ENCODE measurements around the gene ZNF655. TPM values are rescaled to one million over a fixed set of nuclear protein-coding genes. Genes with fewer than 3 reads are reported as not detected.

The ZNF655 gene
- total RNA-seq, 1 experiment from 2014 or later, result not detected

DNA sequence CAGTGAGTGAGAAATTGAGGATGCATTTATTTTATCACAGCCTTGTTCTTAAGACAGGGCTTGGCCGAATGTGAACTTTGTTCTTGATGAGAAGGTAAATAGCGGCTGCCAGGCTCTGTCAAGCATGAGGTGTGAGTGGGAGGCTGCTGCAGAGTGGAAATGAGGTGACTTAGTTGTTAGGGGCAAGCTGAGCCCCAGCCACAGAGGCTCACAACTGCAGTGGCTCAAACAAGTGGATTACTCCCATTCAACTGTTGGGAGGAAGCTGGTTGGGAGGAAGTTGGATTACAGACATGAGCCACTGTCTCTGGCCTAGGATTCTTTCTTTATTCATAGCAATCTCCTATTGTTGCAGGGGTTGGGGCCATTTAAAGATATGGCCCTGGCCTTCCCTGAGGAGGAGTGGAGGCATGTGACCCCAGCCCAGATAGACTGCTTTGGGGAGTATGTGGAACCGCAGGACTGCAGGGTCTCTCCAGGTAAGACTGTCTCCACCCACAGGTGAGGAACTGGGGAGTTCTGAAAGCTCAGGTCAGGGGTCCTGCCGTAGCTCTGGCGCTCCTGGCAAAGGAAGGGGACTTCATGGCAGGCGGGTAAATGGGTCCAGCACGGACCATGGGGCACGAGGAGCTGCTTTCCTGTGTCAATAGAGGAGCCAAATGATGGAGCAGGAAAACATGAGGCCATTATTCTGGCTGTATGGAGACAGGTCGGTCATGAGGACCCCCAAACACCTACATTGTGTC is 65.4 kb downstream of the ZNF655 start:
- H3K9me3 Mint-ChIP-seq (ENCODE audit: low read depth, unreplicated experiment), result no peaks in the 10 kb centered on the region
- no peak overlapping the region for H3K4me3 Mint-ChIP-seq (ENCODE audit: low read depth, unreplicated experiment)
- peaks cover 21% of the 10 kb centered on the region for H3K36me3 Mint-ChIP-seq (ENCODE audit: insufficient read depth, unreplicated experiment)
- TF ChIP-seq, protein P1, sequence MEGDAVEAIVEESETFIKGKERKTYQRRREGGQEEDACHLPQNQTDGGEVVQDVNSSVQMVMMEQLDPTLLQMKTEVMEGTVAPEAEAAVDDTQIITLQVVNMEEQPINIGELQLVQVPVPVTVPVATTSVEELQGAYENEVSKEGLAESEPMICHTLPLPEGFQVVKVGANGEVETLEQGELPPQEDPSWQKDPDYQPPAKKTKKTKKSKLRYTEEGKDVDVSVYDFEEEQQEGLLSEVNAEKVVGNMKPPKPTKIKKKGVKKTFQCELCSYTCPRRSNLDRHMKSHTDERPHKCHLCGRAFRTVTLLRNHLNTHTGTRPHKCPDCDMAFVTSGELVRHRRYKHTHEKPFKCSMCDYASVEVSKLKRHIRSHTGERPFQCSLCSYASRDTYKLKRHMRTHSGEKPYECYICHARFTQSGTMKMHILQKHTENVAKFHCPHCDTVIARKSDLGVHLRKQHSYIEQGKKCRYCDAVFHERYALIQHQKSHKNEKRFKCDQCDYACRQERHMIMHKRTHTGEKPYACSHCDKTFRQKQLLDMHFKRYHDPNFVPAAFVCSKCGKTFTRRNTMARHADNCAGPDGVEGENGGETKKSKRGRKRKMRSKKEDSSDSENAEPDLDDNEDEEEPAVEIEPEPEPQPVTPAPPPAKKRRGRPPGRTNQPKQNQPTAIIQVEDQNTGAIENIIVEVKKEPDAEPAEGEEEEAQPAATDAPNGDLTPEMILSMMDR (IDR thresholded peaks at IDR 0.05; ENCODE audit: unreplicated experiment), result no peak
- intact Hi-C loops (cut with micrococcal nuclease; ENCODE audit: unreplicated experiment), result no loop called here
- peaks cover 5% of the 10 kb centered on the region for H3K4me1 Mint-ChIP-seq (ENCODE audit: low read depth, unreplicated experiment)
- BruUV-seq (replicated peaks), result no TSS peak
- no peaks in the 10 kb centered on the region for H3K27me3 Mint-ChIP-seq (ENCODE audit: unreplicated experiment)
- no peak overlapping the region for H3K27ac Mint-ChIP-seq (ENCODE audit: unreplicated experiment)
- DNase-seq, result no peak
- CTCF ChIA-PET, result no interaction called here

DNA sequence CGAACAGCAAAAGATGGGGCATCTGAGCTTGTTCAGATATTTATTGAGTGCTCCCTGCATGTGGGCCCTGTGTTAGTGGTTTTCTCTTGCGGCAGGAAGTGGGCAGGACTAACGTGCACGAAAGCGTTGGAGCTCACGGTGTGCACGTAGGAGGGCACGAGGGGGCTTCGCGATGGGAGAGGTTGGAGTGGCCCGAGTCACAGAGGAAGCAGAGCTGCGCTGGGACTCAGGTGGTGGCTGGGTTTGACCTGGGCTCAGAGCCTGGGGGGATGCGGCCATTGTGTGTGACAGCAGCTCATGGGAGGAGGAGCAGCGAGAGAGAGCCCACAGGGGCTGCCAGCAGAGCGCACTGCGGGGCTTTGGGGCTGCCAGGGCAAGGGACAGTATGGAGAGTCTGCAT is 66.0 kb downstream of the ZNF655 start:
- CTCF ChIA-PET, result no interaction called here
- TF ChIP-seq, protein P1 (IDR thresholded peaks at IDR 0.05; ENCODE audit: unreplicated experiment), result no peak
- Mint-ChIP-seq H3K9me3 (ENCODE audit: low read depth, unreplicated experiment) (no peaks in the 10 kb centered on the region), H3K4me3 (ENCODE audit: low read depth, unreplicated experiment) (no peak overlapping the region), H3K27me3 (ENCODE audit: unreplicated experiment) (no peaks in the 10 kb centered on the region), H3K27ac (ENCODE audit: unreplicated experiment) (no peak overlapping the region), H3K36me3 (ENCODE audit: insufficient read depth, unreplicated experiment) (peaks cover 15% of the 10 kb centered on the region), H3K4me1 (ENCODE audit: low read depth, unreplicated experiment) (no peaks in the 10 kb centered on the region)
- intact Hi-C loops (cut with micrococcal nuclease; ENCODE audit: unreplicated experiment), result no loop called here
- no peak for DNase-seq
- no TSS peak for BruUV-seq (replicated peaks)

DNA sequence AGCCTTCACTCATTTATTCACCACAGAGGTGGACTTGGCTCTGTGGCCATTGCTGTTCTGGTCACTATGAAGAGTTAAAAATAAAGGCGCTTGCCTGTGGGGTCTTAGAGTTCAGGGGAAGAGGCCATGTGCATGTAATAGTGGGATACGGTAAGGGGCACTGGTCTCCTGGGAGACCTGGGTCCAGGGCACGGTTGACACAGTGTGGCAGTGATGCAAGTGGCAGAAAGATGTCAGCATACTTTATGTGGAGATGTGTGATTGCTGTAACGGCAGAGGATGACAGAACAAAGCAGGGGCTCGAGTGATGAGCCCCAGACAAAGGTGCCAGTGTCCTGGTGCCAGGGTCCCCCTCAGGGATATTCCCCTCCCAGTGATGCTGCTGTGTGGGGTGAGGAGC is 66.9 kb downstream of the ZNF655 start:
- no peaks in the 10 kb centered on the region for H3K4me1 Mint-ChIP-seq (ENCODE audit: low read depth, unreplicated experiment)
- no peak overlapping the region for H3K27ac Mint-ChIP-seq (ENCODE audit: unreplicated experiment)
- H3K27me3 Mint-ChIP-seq (ENCODE audit: unreplicated experiment), result no peaks in the 10 kb centered on the region
- intact Hi-C loops (cut with micrococcal nuclease; ENCODE audit: unreplicated experiment), result no loop called here
- no peak for DNase-seq
- CTCF ChIA-PET, result no interaction called here
- H3K36me3 Mint-ChIP-seq (ENCODE audit: insufficient read depth, unreplicated experiment), result peaks cover 10% of the 10 kb centered on the region
- BruUV-seq (replicated peaks), result no TSS peak
- TF ChIP-seq, protein P1 (IDR thresholded peaks at IDR 0.05; ENCODE audit: unreplicated experiment), result no peak
- no peak overlapping the region for H3K4me3 Mint-ChIP-seq (ENCODE audit: low read depth, unreplicated experiment)
- H3K9me3 Mint-ChIP-seq (ENCODE audit: low read depth, unreplicated experiment), result no peaks in the 10 kb centered on the region

DNA sequence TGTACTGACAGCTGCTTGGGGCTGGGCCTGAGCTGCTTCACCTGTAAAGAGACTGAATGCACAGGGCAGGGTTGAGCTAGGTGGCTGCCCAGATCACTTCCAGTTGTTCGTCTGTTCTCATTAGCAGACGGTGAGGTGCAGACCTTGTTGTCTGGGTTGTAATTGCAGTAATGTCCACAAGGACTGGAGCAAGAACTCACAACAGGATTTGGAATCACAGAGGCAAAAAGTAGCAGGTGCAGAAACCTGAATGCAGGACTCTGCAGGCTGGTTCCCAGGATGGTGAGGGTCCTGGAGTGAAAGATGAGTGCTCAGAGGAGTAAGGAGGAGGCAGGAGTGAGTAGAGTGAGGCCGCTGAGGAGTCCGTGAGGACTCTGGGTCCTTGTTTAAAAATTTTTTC is 67.5 kb downstream of the ZNF655 start:
- Mint-ChIP-seq H3K36me3 (ENCODE audit: insufficient read depth, unreplicated experiment) (peaks cover 6% of the 10 kb centered on the region), H3K9me3 (ENCODE audit: low read depth, unreplicated experiment) (no peaks in the 10 kb centered on the region)
- CTCF ChIA-PET, result interaction anchor here (0.6 kb wide), 1 partner anchor 367 kb away, joined by 6 read pairs; no protein-coding TSS in a partner anchor

More for the DNA sequence above, 67.5 kb downstream of the ZNF655 start:
- TF ChIP-seq, protein P1 (IDR thresholded peaks at IDR 0.05; ENCODE audit: unreplicated experiment), result no peak
- no peak overlapping the region for H3K4me3 Mint-ChIP-seq (ENCODE audit: low read depth, unreplicated experiment)
- BruUV-seq (replicated peaks), result no TSS peak
- no peaks in the 10 kb centered on the region for H3K27me3 Mint-ChIP-seq (ENCODE audit: unreplicated experiment)
- H3K4me1 Mint-ChIP-seq (ENCODE audit: low read depth, unreplicated experiment), result no peaks in the 10 kb centered on the region
- H3K27ac Mint-ChIP-seq (ENCODE audit: unreplicated experiment), result peak overlapping the region; percentile 6
- DNase-seq, result no peak
- intact Hi-C loops (cut with micrococcal nuclease; ENCODE audit: unreplicated experiment), result no loop called here

Other genes with a start within 250 kb of the ZNF655 start
- gene ARPC1A, start 232.7 kb upstream of the ZNF655 start, total RNA-seq (2022), result 146 TPM in 2 replicates
- gene ARPC1B, start 183.9 kb upstream of the ZNF655 start, total RNA-seq (2022), result 107 and 108 TPM in 2 replicates
- 83.9 and 87.2 TPM in 2 replicates for gene PDAP1, start 150.0 kb upstream of the ZNF655 start, total RNA-seq (2022)
- 62.8 and 82.7 TPM in 2 replicates for gene BUD31, start 149.7 kb upstream of the ZNF655 start, total RNA-seq (2022)
- gene PTCD1, start 119.8 kb upstream of the ZNF655 start, total RNA-seq (2022), result 7.6 and 8.8 TPM in 2 replicates
- 33.4 and 37.2 TPM in 2 replicates for gene CPSF4, start 119.7 kb upstream of the ZNF655 start, total RNA-seq (2022)
- 222 and 234 TPM in 2 replicates for gene ATP5MF, start 92.5 kb upstream of the ZNF655 start, total RNA-seq (2022)
- 17.2 and 18.9 TPM in 2 replicates for gene ZNF789, start 85.8 kb upstream of the ZNF655 start, total RNA-seq (2022)
- gene ZNF394, start 58.4 kb upstream of the ZNF655 start, total RNA-seq (2022), result 17.3 and 19.2 TPM in 2 replicates
- gene ZKSCAN5, start 54.0 kb upstream of the ZNF655 start, total RNA-seq (2022), result 6.1 and 6.6 TPM in 2 replicates
- 3.9 and 4.1 TPM in 2 replicates for gene FAM200A, start 6.5 kb upstream of the ZNF655 start, total RNA-seq (2022)
- gene TMEM225B, start 39.6 kb downstream of the ZNF655 start, total RNA-seq (2022), result not detected in 2 replicates
- 12.9 and 13.5 TPM in 2 replicates for gene ZSCAN25, start 58.3 kb downstream of the ZNF655 start, total RNA-seq (2022)
- 44.9 and 70.7 TPM in 2 replicates for gene CYP3A5, start 121.4 kb downstream of the ZNF655 start, total RNA-seq (2022)
- gene CYP3A7, start 176.6 kb downstream of the ZNF655 start, total RNA-seq (2022), result 0.71 and 0.86 TPM in 2 replicates
- 0.15 TPM in 1 of 2 replicates, not detected in the other for gene CYP3A4, start 225.5 kb downstream of the ZNF655 start, total RNA-seq (2022)

Data from Calu3 (cell line).